Gastroesophageal sphincter (tissue), 3 donors: ENCODE data around the gene ZBTB7C.

Experiments
- POLR2A ChIP-seq, 2 donors: fragments of 450-650 bp; IDR thresholded peaks; one replicate each; pipeline ENCODE4 v1.6.1; 2017; ENCODE audit warnings: antibody characterized with exemption in 2 of 2, mild to moderate bottlenecking in 2 of 2, moderate library complexity in 1 of 2
- POLR2AphosphoS5 ChIP-seq: sonication (generic); formaldehyde crosslinking; IDR thresholded peaks from one replicate; pipeline ENCODE4 v1.6.1; 2017; ENCODE audit warnings: antibody characterized with exemption
- TF ChIP-seq, protein P1 (sequence below), 4 experiments: fragments of 200-600 bp in 2 of 4; fragments of 450-650 bp in 2 of 4; sonication (generic) in 1 of 4; IDR thresholded peaks; one replicate each; pipeline ENCODE4 v1.5.1; 2017 to 2019; ENCODE audit warnings: antibody characterized with exemption in 4 of 4, mild to moderate bottlenecking in 2 of 4, moderate library complexity in 2 of 4

- no peak for TF ChIP-seq POLR2A (IDR thresholded peaks at IDR 0.05)
- TF ChIP-seq, protein P1, sequence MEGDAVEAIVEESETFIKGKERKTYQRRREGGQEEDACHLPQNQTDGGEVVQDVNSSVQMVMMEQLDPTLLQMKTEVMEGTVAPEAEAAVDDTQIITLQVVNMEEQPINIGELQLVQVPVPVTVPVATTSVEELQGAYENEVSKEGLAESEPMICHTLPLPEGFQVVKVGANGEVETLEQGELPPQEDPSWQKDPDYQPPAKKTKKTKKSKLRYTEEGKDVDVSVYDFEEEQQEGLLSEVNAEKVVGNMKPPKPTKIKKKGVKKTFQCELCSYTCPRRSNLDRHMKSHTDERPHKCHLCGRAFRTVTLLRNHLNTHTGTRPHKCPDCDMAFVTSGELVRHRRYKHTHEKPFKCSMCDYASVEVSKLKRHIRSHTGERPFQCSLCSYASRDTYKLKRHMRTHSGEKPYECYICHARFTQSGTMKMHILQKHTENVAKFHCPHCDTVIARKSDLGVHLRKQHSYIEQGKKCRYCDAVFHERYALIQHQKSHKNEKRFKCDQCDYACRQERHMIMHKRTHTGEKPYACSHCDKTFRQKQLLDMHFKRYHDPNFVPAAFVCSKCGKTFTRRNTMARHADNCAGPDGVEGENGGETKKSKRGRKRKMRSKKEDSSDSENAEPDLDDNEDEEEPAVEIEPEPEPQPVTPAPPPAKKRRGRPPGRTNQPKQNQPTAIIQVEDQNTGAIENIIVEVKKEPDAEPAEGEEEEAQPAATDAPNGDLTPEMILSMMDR (IDR thresholded peaks at IDR 0.05): peak in 1 of 4 experiments; percentile 17
- TF ChIP-seq POLR2AphosphoS5: no peak
Measured at GRCh38 chr18:48154828-48155227, 254.4 kb downstream of the ZBTB7C start.
